ENCODE measurements around the gene TRAP1.
"Not testable (repeated sequence)": the region's sequence is repeated elsewhere in the genome, so short reads cannot be mapped to it uniquely, and the experiment has no call there.

TRAP1 gene

DNA sequence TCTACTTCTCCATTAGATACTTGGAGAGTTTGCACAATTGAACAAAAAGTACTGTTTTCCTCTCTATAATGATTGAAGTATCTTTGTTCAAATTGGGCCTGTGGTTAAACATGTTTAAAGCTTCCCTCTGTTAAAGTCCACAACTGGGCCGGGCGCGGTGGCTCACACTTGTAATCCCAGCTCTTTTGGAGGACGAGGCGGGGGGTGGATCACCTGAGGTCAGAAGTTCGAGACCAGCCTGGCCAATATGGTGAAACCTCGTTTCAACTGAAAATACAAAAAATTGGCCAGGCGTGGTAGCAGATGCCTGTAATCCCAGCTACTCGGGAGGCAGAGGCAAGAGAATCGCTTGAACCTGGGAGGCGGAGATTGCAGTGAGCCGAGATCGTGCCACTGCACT is 108.3 kb downstream of the TRAP1 start:
- DNase-seq: not testable (repeated sequence)

DNA sequence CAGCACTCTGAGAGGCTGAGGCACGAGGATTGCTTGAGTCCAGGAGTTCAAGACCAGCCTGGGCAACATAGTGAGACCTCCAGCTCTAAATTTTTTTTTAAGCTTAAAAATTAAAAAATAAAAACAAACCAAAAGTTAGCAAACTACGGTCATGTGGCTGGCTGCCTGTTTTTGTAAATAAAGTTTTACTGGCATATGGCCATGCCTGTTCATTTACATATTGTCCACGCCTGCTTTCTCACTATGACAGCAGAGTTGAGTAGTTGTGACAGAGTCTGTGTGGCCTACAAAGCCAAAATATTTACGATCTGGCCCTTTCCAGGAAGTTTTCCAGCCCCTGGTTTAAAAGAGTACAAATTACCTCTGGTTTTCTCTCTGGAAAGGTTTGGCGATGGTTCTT is 109.3 kb downstream of the TRAP1 start:
- no peak for DNase-seq
